NB4 (cell line): ENCODE results near the gene KCNJ4.

Experiments
- CTCF ChIP-seq: IDR thresholded peaks from one replicate; pipeline ENCODE4 v1.5.1; 2012; ENCODE audit warnings: low read depth, low read length
- POLR2A ChIP-seq: IDR thresholded peaks from 2 replicates; pipeline ENCODE4 v1.6.1; 2011; ENCODE audit warnings: mild to moderate bottlenecking; ENCODE audit not compliant: insufficient read length; ENCODE audit errors: extremely low read depth

GRCh38 chr22:38467904-38468442, 13.0 kb upstream of the KCNJ4 start, which contains the start of gene KDELR3:
- no peak for TF ChIP-seq POLR2A
- TF ChIP-seq CTCF: no peak
